Measurements from ENCODE around the gene GRIA4. TPM values are rescaled to one million over a fixed set of nuclear protein-coding genes. Genes with fewer than 3 reads are reported as not detected.

The GRIA4 gene
- polyA plus RNA-seq, 1 donor from 2014 or later = 6.3 TPM

- H3K4me3 ChIP-seq (ENCODE audit: low read length) = no peak overlapping the region
- H3F3A ChIP-seq (ENCODE audit: insufficient read depth, low read length, poor library complexity, severe bottlenecking) = no peaks in the 10 kb centered on the region
- H3K4me2 ChIP-seq (ENCODE audit: low read length) = no peak overlapping the region
- no peak overlapping the region for H3K9ac ChIP-seq (ENCODE audit: low read length)
- H4K20me1 ChIP-seq (ENCODE audit: insufficient read depth) = no peaks in the 10 kb centered on the region
- no peaks in the 10 kb centered on the region for H3K9me2 ChIP-seq (ENCODE audit: insufficient read depth, low read length)
- no peak overlapping the region for H2AFZ ChIP-seq (ENCODE audit: low read depth, low read length)
- no peaks in the 10 kb centered on the region for H3K9me3 ChIP-seq (ENCODE audit: low read length)
- H3K27ac ChIP-seq (ENCODE audit: low read length) = no peak overlapping the region
- H3K27me3 ChIP-seq (ENCODE audit: insufficient read depth, low read depth, low read length) = no peaks in the 10 kb centered on the region
- TF ChIP-seq, protein P1, sequence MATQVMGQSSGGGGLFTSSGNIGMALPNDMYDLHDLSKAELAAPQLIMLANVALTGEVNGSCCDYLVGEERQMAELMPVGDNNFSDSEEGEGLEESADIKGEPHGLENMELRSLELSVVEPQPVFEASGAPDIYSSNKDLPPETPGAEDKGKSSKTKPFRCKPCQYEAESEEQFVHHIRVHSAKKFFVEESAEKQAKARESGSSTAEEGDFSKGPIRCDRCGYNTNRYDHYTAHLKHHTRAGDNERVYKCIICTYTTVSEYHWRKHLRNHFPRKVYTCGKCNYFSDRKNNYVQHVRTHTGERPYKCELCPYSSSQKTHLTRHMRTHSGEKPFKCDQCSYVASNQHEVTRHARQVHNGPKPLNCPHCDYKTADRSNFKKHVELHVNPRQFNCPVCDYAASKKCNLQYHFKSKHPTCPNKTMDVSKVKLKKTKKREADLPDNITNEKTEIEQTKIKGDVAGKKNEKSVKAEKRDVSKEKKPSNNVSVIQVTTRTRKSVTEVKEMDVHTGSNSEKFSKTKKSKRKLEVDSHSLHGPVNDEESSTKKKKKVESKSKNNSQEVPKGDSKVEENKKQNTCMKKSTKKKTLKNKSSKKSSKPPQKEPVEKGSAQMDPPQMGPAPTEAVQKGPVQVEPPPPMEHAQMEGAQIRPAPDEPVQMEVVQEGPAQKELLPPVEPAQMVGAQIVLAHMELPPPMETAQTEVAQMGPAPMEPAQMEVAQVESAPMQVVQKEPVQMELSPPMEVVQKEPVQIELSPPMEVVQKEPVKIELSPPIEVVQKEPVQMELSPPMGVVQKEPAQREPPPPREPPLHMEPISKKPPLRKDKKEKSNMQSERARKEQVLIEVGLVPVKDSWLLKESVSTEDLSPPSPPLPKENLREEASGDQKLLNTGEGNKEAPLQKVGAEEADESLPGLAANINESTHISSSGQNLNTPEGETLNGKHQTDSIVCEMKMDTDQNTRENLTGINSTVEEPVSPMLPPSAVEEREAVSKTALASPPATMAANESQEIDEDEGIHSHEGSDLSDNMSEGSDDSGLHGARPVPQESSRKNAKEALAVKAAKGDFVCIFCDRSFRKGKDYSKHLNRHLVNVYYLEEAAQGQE (IDR thresholded peaks at IDR 0.05; ENCODE audit: borderline replicate concordance) = no peak
- TF ChIP-seq RAD21 (conservative IDR thresholded peaks at IDR 0.05) (no peak), MXI1 (conservative IDR thresholded peaks at IDR 0.05; ENCODE audit: poor library complexity, severe bottlenecking) (no peak), SMC3 (conservative IDR thresholded peaks at IDR 0.05; ENCODE audit: poor library complexity) (no peak), EP300 (conservative IDR thresholded peaks at IDR 0.05; ENCODE audit: poor library complexity, severe bottlenecking) (no peak), EZH2 (IDR thresholded peaks at IDR 0.05; ENCODE audit: borderline replicate concordance, insufficient read depth, low read length, poor library complexity, severe bottlenecking) (no peak), POLR2AphosphoS5 (IDR thresholded peaks at IDR 0.05) (no peak), TAF1 (IDR thresholded peaks at IDR 0.05; ENCODE audit: low read depth) (no peak)
- TF ChIP-seq, protein P2, sequence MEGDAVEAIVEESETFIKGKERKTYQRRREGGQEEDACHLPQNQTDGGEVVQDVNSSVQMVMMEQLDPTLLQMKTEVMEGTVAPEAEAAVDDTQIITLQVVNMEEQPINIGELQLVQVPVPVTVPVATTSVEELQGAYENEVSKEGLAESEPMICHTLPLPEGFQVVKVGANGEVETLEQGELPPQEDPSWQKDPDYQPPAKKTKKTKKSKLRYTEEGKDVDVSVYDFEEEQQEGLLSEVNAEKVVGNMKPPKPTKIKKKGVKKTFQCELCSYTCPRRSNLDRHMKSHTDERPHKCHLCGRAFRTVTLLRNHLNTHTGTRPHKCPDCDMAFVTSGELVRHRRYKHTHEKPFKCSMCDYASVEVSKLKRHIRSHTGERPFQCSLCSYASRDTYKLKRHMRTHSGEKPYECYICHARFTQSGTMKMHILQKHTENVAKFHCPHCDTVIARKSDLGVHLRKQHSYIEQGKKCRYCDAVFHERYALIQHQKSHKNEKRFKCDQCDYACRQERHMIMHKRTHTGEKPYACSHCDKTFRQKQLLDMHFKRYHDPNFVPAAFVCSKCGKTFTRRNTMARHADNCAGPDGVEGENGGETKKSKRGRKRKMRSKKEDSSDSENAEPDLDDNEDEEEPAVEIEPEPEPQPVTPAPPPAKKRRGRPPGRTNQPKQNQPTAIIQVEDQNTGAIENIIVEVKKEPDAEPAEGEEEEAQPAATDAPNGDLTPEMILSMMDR (IDR thresholded peaks at IDR 0.05; ENCODE audit: poor library complexity, severe bottlenecking) = no peak
- H3K36me3 ChIP-seq (ENCODE audit: insufficient read depth, low read length) = no peaks in the 10 kb centered on the region
- no peaks in the 10 kb centered on the region for H3K79me2 ChIP-seq (replicated peaks; ENCODE audit: insufficient read depth, low read length)
Observed at GRCh38 chr11:105903113-105903512, 293.2 kb downstream of the GRIA4 start.

GRCh38 chr11:105906517-105906916 lies 296.6 kb downstream of the GRIA4 start:
- Histone ChIP-seq H3K4me2 (ENCODE audit: low read length) (no peak overlapping the region), H3F3A (ENCODE audit: insufficient read depth, low read length, poor library complexity, severe bottlenecking) (no peaks in the 10 kb centered on the region), H3K4me3 (ENCODE audit: low read length) (no peak overlapping the region), H3K9me3 (ENCODE audit: low read length) (no peaks in the 10 kb centered on the region), H3K79me2 (replicated peaks; ENCODE audit: insufficient read depth, low read length) (no peaks in the 10 kb centered on the region), H3K27me3 (ENCODE audit: insufficient read depth, low read depth, low read length) (no peaks in the 10 kb centered on the region), H4K20me1 (ENCODE audit: insufficient read depth) (no peaks in the 10 kb centered on the region), H2AFZ (ENCODE audit: low read depth, low read length) (no peak overlapping the region), H3K9ac (ENCODE audit: low read length) (no peak overlapping the region), H3K36me3 (ENCODE audit: insufficient read depth, low read length) (no peaks in the 10 kb centered on the region), H3K9me2 (ENCODE audit: insufficient read depth, low read length) (no peaks in the 10 kb centered on the region), H3K27ac (ENCODE audit: low read length) (no peak overlapping the region)
- no peak for TF ChIP-seq EZH2 (IDR thresholded peaks at IDR 0.05; ENCODE audit: borderline replicate concordance, insufficient read depth, low read length, poor library complexity, severe bottlenecking)
- TF ChIP-seq, protein P2 (IDR thresholded peaks at IDR 0.05; ENCODE audit: poor library complexity, severe bottlenecking) = no peak
- no peak for TF ChIP-seq TAF1 (IDR thresholded peaks at IDR 0.05; ENCODE audit: low read depth)
- TF ChIP-seq EP300 (conservative IDR thresholded peaks at IDR 0.05; ENCODE audit: poor library complexity, severe bottlenecking) = no peak
- TF ChIP-seq POLR2AphosphoS5 (IDR thresholded peaks at IDR 0.05) = no peak
- TF ChIP-seq, protein P1 (IDR thresholded peaks at IDR 0.05; ENCODE audit: borderline replicate concordance) = no peak
- no peak for TF ChIP-seq RAD21 (conservative IDR thresholded peaks at IDR 0.05)
- TF ChIP-seq MXI1 (conservative IDR thresholded peaks at IDR 0.05; ENCODE audit: poor library complexity, severe bottlenecking) = no peak
- no peak for TF ChIP-seq SMC3 (conservative IDR thresholded peaks at IDR 0.05; ENCODE audit: poor library complexity)

Measured in neural cell (in vitro differentiated cells).